ENCODE results near the gene RGCC. TPM values are rescaled to one million over a fixed set of nuclear protein-coding genes. Genes with fewer than 3 reads are reported as not detected.

The RGCC gene
- total and polyA plus RNA-seq, 2 donors (not counting 1 experiment from before 2014, with no cell fraction given): 65.9 to 148 TPM

DNA sequence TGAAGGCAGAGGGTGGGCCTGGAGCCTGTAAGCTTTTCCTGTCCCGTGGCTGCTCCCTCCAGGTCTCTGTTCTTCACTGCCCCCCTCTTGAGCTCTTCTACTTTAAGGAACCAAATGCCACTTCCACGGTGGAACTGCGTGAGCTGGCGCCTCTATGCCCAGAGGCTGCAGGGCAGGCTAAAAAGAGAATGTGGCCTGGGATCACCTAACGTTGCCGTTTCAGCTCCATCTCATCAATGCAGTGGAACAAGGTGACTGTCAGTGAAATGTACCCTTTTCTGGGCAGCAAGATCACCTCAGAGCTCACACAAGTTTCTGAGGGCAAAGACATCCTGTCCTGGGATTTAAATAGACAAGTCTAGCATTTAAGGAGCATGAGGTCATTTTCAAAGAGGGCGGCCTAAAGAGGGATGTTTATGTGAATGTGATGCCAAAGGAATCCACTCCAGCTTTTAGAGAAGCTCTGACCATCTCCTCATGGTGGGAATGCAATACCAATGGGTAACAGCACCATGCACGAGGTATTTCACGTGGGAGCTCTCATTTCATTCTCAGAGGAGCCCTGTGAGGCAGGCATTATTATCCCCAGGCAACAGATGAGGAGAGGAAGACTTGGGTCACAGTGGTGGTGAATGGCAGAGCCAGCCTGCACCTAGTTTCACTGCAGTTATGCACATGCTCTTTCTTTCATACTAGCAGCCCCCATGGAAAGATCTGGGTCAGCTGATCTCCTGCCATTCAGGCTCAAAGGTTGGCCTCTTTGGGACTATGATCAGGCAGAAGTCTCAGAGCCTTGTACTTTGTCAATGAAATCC lies 39.3 kb downstream of the RGCC start:
- H3K27me3 ChIP-seq (ENCODE audit: control insufficient read depth, insufficient read depth, low read length): no peaks in the 10 kb centered on the region
- no peak overlapping the region for H3K27ac ChIP-seq (ENCODE audit: insufficient read depth, low read length)
- peak; percentile 63 to 79 for DNase-seq (ENCODE audit: low read depth in 2 of 2)
- H3K9me3 ChIP-seq (ENCODE audit: control insufficient read depth, insufficient read depth, low read depth, low read length): no peaks in the 10 kb centered on the region
- no peak overlapping the region for H2AFZ ChIP-seq (ENCODE audit: low read length)
- TF ChIP-seq, protein P1, sequence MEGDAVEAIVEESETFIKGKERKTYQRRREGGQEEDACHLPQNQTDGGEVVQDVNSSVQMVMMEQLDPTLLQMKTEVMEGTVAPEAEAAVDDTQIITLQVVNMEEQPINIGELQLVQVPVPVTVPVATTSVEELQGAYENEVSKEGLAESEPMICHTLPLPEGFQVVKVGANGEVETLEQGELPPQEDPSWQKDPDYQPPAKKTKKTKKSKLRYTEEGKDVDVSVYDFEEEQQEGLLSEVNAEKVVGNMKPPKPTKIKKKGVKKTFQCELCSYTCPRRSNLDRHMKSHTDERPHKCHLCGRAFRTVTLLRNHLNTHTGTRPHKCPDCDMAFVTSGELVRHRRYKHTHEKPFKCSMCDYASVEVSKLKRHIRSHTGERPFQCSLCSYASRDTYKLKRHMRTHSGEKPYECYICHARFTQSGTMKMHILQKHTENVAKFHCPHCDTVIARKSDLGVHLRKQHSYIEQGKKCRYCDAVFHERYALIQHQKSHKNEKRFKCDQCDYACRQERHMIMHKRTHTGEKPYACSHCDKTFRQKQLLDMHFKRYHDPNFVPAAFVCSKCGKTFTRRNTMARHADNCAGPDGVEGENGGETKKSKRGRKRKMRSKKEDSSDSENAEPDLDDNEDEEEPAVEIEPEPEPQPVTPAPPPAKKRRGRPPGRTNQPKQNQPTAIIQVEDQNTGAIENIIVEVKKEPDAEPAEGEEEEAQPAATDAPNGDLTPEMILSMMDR (conservative IDR thresholded peaks at IDR 0.05 in 1 of 2, IDR thresholded peaks at IDR 0.05 in 1 of 2; ENCODE audit: low read depth in 1 of 2, low read length in 2 of 2): no peak
- TF ChIP-seq EZH2 (IDR thresholded peaks at IDR 0.05; ENCODE audit: low read length, missing control alignments): no peak
- H3K4me1 ChIP-seq (ENCODE audit: control insufficient read depth, extremely low read depth, insufficient read depth, low read length): peaks cover 5% of the 10 kb centered on the region
- no peak overlapping the region for H3K4me2 ChIP-seq (ENCODE audit: extremely low read depth, insufficient read depth, low read length)
- no peaks in the 10 kb centered on the region for H3K36me3 ChIP-seq (ENCODE audit: control insufficient read depth, insufficient read depth, low read length)
- no peaks in the 10 kb centered on the region for H3K79me2 ChIP-seq (ENCODE audit: control insufficient read depth, insufficient read depth, low read length)
- H4K20me1 ChIP-seq (ENCODE audit: control insufficient read depth, extremely low read depth, insufficient read depth, low read length): no peaks in the 10 kb centered on the region
- no peak overlapping the region for H3K4me3 ChIP-seq (replicated peaks in 1 of 4; ENCODE audit: control extremely low read depth in 1 of 4, insufficient read depth in 1 of 4, low read depth in 3 of 4, low read length in 4 of 4)
- H3K9ac ChIP-seq (ENCODE audit: insufficient read depth, low read length): no peak overlapping the region

DNA sequence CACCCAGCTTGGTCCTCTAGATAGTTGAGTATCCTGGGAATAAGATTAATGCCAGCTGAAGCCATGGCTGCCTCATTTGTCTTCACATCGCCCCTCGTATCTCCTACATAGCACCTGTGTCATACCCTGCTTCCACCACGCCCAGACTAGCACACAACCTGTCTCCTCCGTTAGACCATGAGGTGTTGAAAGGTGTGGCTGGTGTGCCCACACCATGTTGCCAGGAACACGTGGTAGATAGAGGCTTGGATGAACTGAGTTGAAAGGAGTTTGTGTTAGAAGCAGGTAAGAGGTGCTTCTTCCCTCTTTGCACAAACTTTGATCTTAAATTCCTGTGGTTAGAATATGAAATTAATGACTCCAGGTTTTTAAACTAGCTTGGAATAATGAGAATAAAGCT lies 40.1 kb downstream of the RGCC start:
- Histone ChIP-seq H3K9me3 (ENCODE audit: control insufficient read depth, insufficient read depth, low read depth, low read length) (no peaks in the 10 kb centered on the region), H3K36me3 (ENCODE audit: control insufficient read depth, insufficient read depth, low read length) (no peaks in the 10 kb centered on the region), H3K79me2 (ENCODE audit: control insufficient read depth, insufficient read depth, low read length) (no peaks in the 10 kb centered on the region), H3K27me3 (ENCODE audit: control insufficient read depth, insufficient read depth, low read length) (no peaks in the 10 kb centered on the region), H3K9ac (ENCODE audit: insufficient read depth, low read length) (no peak overlapping the region), H4K20me1 (ENCODE audit: control insufficient read depth, extremely low read depth, insufficient read depth, low read length) (no peaks in the 10 kb centered on the region), H3K4me2 (ENCODE audit: extremely low read depth, insufficient read depth, low read length) (no peak overlapping the region), H3K27ac (ENCODE audit: insufficient read depth, low read length) (no peak overlapping the region), H3K4me1 (ENCODE audit: control insufficient read depth, extremely low read depth, insufficient read depth, low read length) (peaks cover 5% of the 10 kb centered on the region), H3K4me3 (replicated peaks in 1 of 4; ENCODE audit: control extremely low read depth in 1 of 4, insufficient read depth in 1 of 4, low read depth in 3 of 4, low read length in 4 of 4) (no peak overlapping the region), H2AFZ (ENCODE audit: low read length) (no peak overlapping the region)
- DNase-seq (ENCODE audit: low read depth in 2 of 2): no peak
- TF ChIP-seq, protein P1 (conservative IDR thresholded peaks at IDR 0.05 in 1 of 2, IDR thresholded peaks at IDR 0.05 in 1 of 2; ENCODE audit: low read depth in 1 of 2, low read length in 2 of 2): no peak
- no peak for TF ChIP-seq EZH2 (IDR thresholded peaks at IDR 0.05; ENCODE audit: low read length, missing control alignments)

DNA sequence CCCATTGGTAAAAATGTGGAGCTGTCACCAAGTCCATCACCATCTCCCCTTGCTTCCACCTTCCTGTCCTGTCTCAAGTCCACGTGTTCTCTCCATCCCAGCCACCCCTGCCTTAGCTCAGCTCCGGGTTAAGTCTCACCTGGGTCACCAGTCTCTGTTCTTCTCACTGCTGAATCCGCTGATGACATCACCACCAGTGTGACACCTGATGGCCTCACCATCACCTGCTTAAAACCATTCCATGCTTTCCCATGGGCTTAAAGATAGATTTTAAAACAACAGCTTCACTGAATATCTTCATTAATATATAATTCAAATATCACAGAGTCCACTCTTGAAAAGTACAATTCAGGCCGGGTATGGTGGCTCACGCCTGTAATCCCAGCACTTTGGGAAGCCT lies 42.1 kb downstream of the RGCC start:
- no peak for DNase-seq (ENCODE audit: low read depth in 2 of 2)
- Histone ChIP-seq H3K27me3 (ENCODE audit: control insufficient read depth, insufficient read depth, low read length) (no peaks in the 10 kb centered on the region), H4K20me1 (ENCODE audit: control insufficient read depth, extremely low read depth, insufficient read depth, low read length) (no peaks in the 10 kb centered on the region), H3K79me2 (ENCODE audit: control insufficient read depth, insufficient read depth, low read length) (no peaks in the 10 kb centered on the region), H3K27ac (ENCODE audit: insufficient read depth, low read length) (no peak overlapping the region), H3K9me3 (ENCODE audit: control insufficient read depth, insufficient read depth, low read depth, low read length) (no peaks in the 10 kb centered on the region), H3K9ac (ENCODE audit: insufficient read depth, low read length) (no peak overlapping the region), H3K4me2 (ENCODE audit: extremely low read depth, insufficient read depth, low read length) (no peak overlapping the region), H2AFZ (ENCODE audit: low read length) (no peak overlapping the region), H3K4me3 (replicated peaks in 1 of 4; ENCODE audit: control extremely low read depth in 1 of 4, insufficient read depth in 1 of 4, low read depth in 3 of 4, low read length in 4 of 4) (no peak overlapping the region), H3K36me3 (ENCODE audit: control insufficient read depth, insufficient read depth, low read length) (no peaks in the 10 kb centered on the region), H3K4me1 (ENCODE audit: control insufficient read depth, extremely low read depth, insufficient read depth, low read length) (peaks cover 5% of the 10 kb centered on the region)
- no peak for TF ChIP-seq EZH2 (IDR thresholded peaks at IDR 0.05; ENCODE audit: low read length, missing control alignments)
- TF ChIP-seq, protein P1 (conservative IDR thresholded peaks at IDR 0.05 in 1 of 2, IDR thresholded peaks at IDR 0.05 in 1 of 2; ENCODE audit: low read depth in 1 of 2, low read length in 2 of 2): no peak

Measured in fibroblast of lung (primary cell).